ENCODE results near the gene TMEM131L. TPM values are rescaled to one million over a fixed set of nuclear protein-coding genes. Genes with fewer than 3 reads are reported as not detected.
A peak's percentile ranks its signal among the peaks of the same experiment; 100 is the strongest.

TMEM131L gene
- total and polyA plus RNA-seq, 4 experiments from 2014 or later: 20.8 to 65.6 (median 53.2) TPM

GRCh38 chr4:153472122-153473037 is 6.2 kb downstream of the TMEM131L start:
- H3K27me3 Mint-ChIP-seq: no peaks in the 10 kb centered on the region
- Histone ChIP-seq H3K27ac (ENCODE audit: low read depth, low read length) (peak overlapping the region; percentile 76), H3K36me3 (ENCODE audit: insufficient read depth, low read length) (peaks cover 22% of the 10 kb centered on the region), H3K27me3 (ENCODE audit: insufficient read depth, low read length) (no peaks in the 10 kb centered on the region), H3K4me3 (ENCODE audit: low read length in 2 of 2) (peak overlapping the region in 1 of 2 donors; percentile 48), H3K4me1 (ENCODE audit: insufficient read depth, low read length) (peaks cover 64% of the 10 kb centered on the region), H3K9me3 (ENCODE audit: control insufficient read depth in 1 of 2, low read length in 2 of 2) (no peaks in the 10 kb centered on the region)
- DNase-seq: no peak
- peaks cover 0 to 2% (median 0%) of the 10 kb centered on the region in 8 donors for H3K9me3 Mint-ChIP-seq
- H3K4me3 Mint-ChIP-seq: peak overlapping the region; percentile 84 to 99 (median 98)
- peaks cover 60 to 84% (median 68%) of the 10 kb centered on the region in 4 donors for H3K4me1 Mint-ChIP-seq
- POLR2A ChIA-PET (ENCODE audit: partially characterized antibody): interaction anchor here (20.6 kb wide), 1 partner anchor 22 kb away, joined by 546 read pairs; no protein-coding TSS in a partner anchor
- H3K27ac Mint-ChIP-seq: peak overlapping the region; percentile 90 to 100 (median 98)
- CTCF ChIA-PET (ENCODE audit: partially characterized antibody): interaction anchor here (1.3 to 1.6 kb wide), 2 partner anchors 40 to 102 kb away, joined by 4 to 5 read pairs; no protein-coding TSS in a partner anchor
- peaks cover 35 to 62% of the 10 kb centered on the region in 2 donors for H3K36me3 Mint-ChIP-seq
- intact Hi-C loops (cut with micrococcal nuclease): no loop called here

DNA sequence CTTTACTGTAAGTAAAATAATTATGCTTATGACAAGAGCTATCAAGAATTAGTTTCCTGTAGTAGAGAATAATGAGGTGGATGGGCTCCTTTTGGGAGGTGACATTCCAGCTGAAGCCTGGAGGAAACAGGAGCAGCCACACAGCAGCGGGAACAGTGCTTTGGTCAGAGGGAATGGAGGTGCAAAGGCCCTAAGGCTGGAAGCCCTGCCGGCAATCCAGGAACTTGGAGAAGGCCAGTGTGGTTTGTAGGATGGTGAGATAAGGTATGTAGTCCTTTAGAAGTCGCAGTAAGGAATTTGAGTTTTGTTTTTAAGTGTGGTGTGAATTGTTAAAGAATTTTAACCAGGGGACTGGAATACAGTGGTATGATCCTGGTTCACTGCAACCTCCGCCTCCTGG is 8.1 kb downstream of the TMEM131L start:
- Histone ChIP-seq H3K4me1 (ENCODE audit: insufficient read depth, low read length) (peaks cover 79% of the 10 kb centered on the region), H3K4me3 (ENCODE audit: low read length in 2 of 2) (no peak overlapping the region), H3K9me3 (ENCODE audit: control insufficient read depth in 1 of 2, low read length in 2 of 2) (no peaks in the 10 kb centered on the region), H3K27me3 (ENCODE audit: insufficient read depth, low read length) (no peaks in the 10 kb centered on the region), H3K36me3 (ENCODE audit: insufficient read depth, low read length) (peaks cover 27% of the 10 kb centered on the region), H3K27ac (ENCODE audit: low read depth, low read length) (no peak overlapping the region)
- Mint-ChIP-seq H3K27ac (peak overlapping the region; percentile 2 to 100 (median 96)), H3K4me3 (peak overlapping the region in 1 of 8 donors; percentile 13), H3K9me3 (peaks cover 0 to 2% (median 0%) of the 10 kb centered on the region in 8 donors), H3K36me3 (peaks cover 39 to 62% of the 10 kb centered on the region in 2 donors), H3K27me3 (no peaks in the 10 kb centered on the region), H3K4me1 (peaks cover 67 to 89% (median 78%) of the 10 kb centered on the region in 4 donors)
- ChIA-PET CTCF (ENCODE audit: partially characterized antibody) (interaction anchor here (0.8 to 1.6 kb wide), 2 partner anchors 41 to 100 kb away, joined by 5 to 6 read pairs; no protein-coding TSS in a partner anchor), POLR2A (ENCODE audit: partially characterized antibody) (interaction anchor here (1.5 to 20.6 kb wide), 2 partner anchors 9 to 20 kb away, joined by 4 to 546 read pairs; no protein-coding TSS in a partner anchor)
- no peak for DNase-seq
- intact Hi-C loops (cut with micrococcal nuclease): no loop called here

DNA sequence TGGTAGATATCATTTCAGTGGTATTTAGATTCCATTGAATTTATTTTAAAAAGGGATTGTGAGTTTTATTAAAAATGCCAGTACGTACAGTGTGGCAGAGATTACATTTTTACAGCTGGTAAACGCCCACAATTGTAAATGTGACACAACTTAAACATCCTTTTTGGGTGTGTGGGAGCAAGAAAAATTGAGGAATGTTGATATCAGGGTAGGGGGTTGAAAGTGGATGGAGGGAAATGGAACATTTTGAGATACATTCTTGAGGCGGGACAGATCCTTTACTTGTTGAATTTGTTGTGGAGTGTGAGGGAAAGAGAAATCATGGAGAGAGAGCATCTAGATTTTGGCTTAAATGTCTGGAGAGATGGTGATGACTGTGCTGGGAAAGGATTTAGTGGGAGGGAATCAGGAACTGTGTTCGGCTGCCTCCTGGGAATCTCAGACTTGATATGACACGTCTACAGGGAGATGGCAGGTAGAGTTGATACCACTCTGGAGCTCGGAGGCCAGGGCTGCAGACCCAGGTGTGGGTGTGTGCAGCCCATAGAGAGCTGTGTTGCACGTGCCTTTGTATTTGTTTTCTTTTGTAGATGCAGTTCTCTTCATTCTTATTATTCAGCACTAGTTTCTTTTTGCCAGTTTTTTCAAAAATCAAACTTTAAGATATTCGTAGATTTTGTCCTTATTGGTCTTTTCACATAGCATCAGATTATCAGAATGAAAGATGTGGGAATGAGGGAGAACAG is 10.8 kb downstream of the TMEM131L start:
- Histone ChIP-seq H3K27me3 (ENCODE audit: insufficient read depth, low read length) (no peaks in the 10 kb centered on the region), H3K9me3 (ENCODE audit: control insufficient read depth in 1 of 2, low read length in 2 of 2) (no peaks in the 10 kb centered on the region), H3K27ac (ENCODE audit: low read depth, low read length) (no peak overlapping the region), H3K36me3 (ENCODE audit: insufficient read depth, low read length) (peaks cover 32% of the 10 kb centered on the region), H3K4me1 (ENCODE audit: insufficient read depth, low read length) (peaks cover 70% of the 10 kb centered on the region), H3K4me3 (ENCODE audit: low read length in 2 of 2) (no peak overlapping the region)
- Mint-ChIP-seq H3K4me3 (peak overlapping the region in 3 of 8 donors; percentile 8 to 59 (median 29)), H3K27me3 (no peaks in the 10 kb centered on the region), H3K27ac (peak overlapping the region; percentile 22 to 84 (median 65)), H3K36me3 (peaks cover 48 to 64% of the 10 kb centered on the region in 2 donors), H3K4me1 (peaks cover 60 to 82% (median 69%) of the 10 kb centered on the region in 4 donors), H3K9me3 (no peaks in the 10 kb centered on the region)
- intact Hi-C loops (cut with micrococcal nuclease): no loop called here
- ChIA-PET POLR2A (ENCODE audit: partially characterized antibody) (interaction anchor here (20.6 kb wide), 1 partner anchor 17 kb away, joined by 546 read pairs; no protein-coding TSS in a partner anchor), CTCF (ENCODE audit: partially characterized antibody) (interaction anchor here (1.8 to 3.5 kb wide), 3 partner anchors 10 to 97 kb away, joined by 8 to 20 read pairs (median 9); partner anchors contain the start of gene TMEM131L)
- DNase-seq: no peak

GRCh38 chr4:153479101-153479500 is 12.9 kb downstream of the TMEM131L start:
- H3K36me3 ChIP-seq (ENCODE audit: insufficient read depth, low read length): peaks cover 28% of the 10 kb centered on the region
- H3K4me3 ChIP-seq (ENCODE audit: low read length in 2 of 2): no peak overlapping the region
- Mint-ChIP-seq H3K9me3 (no peaks in the 10 kb centered on the region), H3K27me3 (no peaks in the 10 kb centered on the region), H3K36me3 (peaks cover 33 to 59% of the 10 kb centered on the region in 2 donors), H3K4me1 (peaks cover 58 to 79% (median 67%) of the 10 kb centered on the region in 4 donors), H3K27ac (peak overlapping the region; percentile 24 to 83 (median 71)), H3K4me3 (peak overlapping the region in 2 of 8 donors; percentile 45 to 72)
- ChIA-PET CTCF (ENCODE audit: partially characterized antibody) (interaction anchor here (0.6 to 3.5 kb wide), 5 partner anchors 12 to 100 kb away, joined by 3 to 20 read pairs (median 8); partner anchors contain the start of gene TMEM131L), POLR2A (ENCODE audit: partially characterized antibody) (interaction anchor here (1.1 to 20.6 kb wide), 2 partner anchors 13 to 15 kb away, joined by 13 to 546 read pairs; partner anchors contain the start of gene TMEM131L)
- intact Hi-C loops (cut with micrococcal nuclease): no loop called here
- H3K27ac ChIP-seq (ENCODE audit: low read depth, low read length): no peak overlapping the region
- no peaks in the 10 kb centered on the region for H3K27me3 ChIP-seq (ENCODE audit: insufficient read depth, low read length)
- H3K9me3 ChIP-seq (ENCODE audit: control insufficient read depth in 1 of 2, low read length in 2 of 2): no peaks in the 10 kb centered on the region
- H3K4me1 ChIP-seq (ENCODE audit: insufficient read depth, low read length): peaks cover 65% of the 10 kb centered on the region
- no peak for DNase-seq

GRCh38 chr4:153480704-153481103 is 14.5 kb downstream of the TMEM131L start:
- H3K27ac ChIP-seq (ENCODE audit: low read depth, low read length): peak overlapping the region; percentile 10
- CTCF ChIA-PET (ENCODE audit: partially characterized antibody): interaction anchor here (0.8 to 4.1 kb wide), 8 partner anchors 14 to 135 kb away, joined by 3 to 34 read pairs (median 3); partner anchors contain the start of gene TMEM131L
- intact Hi-C loops (cut with micrococcal nuclease): loop anchor here (1.0 kb wide), 1 partner anchor 8 kb away; no protein-coding TSS in a partner anchor
- H3K36me3 ChIP-seq (ENCODE audit: insufficient read depth, low read length): peaks cover 12% of the 10 kb centered on the region
- Mint-ChIP-seq H3K36me3 (peaks cover 21 to 53% of the 10 kb centered on the region in 2 donors), H3K27ac (peak overlapping the region; percentile 58 to 92 (median 85)), H3K27me3 (no peaks in the 10 kb centered on the region), H3K9me3 (no peaks in the 10 kb centered on the region), H3K4me3 (peak overlapping the region in 3 of 8 donors; percentile 36 to 74 (median 68)), H3K4me1 (peaks cover 53 to 74% (median 65%) of the 10 kb centered on the region in 4 donors)
- H3K27me3 ChIP-seq (ENCODE audit: insufficient read depth, low read length): no peaks in the 10 kb centered on the region
- peaks cover 68% of the 10 kb centered on the region for H3K4me1 ChIP-seq (ENCODE audit: insufficient read depth, low read length)
- H3K9me3 ChIP-seq (ENCODE audit: control insufficient read depth in 1 of 2, low read length in 2 of 2): no peaks in the 10 kb centered on the region
- POLR2A ChIA-PET (ENCODE audit: partially characterized antibody): interaction anchor here (0.7 to 20.6 kb wide), 4 partner anchors 11 to 43 kb away, joined by 3 to 546 read pairs (median 6); partner anchors contain the start of gene TMEM131L
- no peak for DNase-seq
- H3K4me3 ChIP-seq (ENCODE audit: low read length in 2 of 2): no peak overlapping the region

DNA sequence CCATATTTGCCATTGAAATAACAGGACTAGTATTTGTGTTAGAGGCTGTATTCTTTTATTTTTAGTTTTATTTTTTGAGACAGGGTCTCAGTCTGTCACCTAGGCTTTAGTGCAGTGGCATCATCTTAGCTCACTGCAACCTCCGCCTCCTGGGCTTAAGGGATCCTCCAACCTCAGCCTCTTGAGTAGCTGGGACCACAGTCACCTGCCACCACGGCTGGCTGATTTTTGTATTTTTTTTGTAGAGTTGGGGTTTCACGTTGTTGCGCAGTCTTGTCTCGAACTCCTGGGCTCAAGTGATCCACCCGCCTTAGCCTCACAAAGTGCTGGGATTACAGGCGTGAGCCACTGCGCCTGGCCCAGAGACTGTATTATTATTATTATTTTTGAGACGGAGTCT is 15.3 kb downstream of the TMEM131L start:
- Mint-ChIP-seq H3K27me3 (no peaks in the 10 kb centered on the region), H3K9me3 (no peaks in the 10 kb centered on the region), H3K4me3 (peak overlapping the region in 2 of 8 donors; percentile 16 to 74), H3K36me3 (peaks cover 21 to 59% of the 10 kb centered on the region in 2 donors), H3K27ac (peak overlapping the region in 4 of 7 donors; percentile 66 to 92 (median 86)), H3K4me1 (peaks cover 61 to 82% (median 72%) of the 10 kb centered on the region in 4 donors)
- intact Hi-C loops (cut with micrococcal nuclease): no loop called here
- no peak for DNase-seq
- peaks cover 10% of the 10 kb centered on the region for H3K36me3 ChIP-seq (ENCODE audit: insufficient read depth, low read length)
- H3K27ac ChIP-seq (ENCODE audit: low read depth, low read length): no peak overlapping the region
- no peaks in the 10 kb centered on the region for H3K27me3 ChIP-seq (ENCODE audit: insufficient read depth, low read length)
- H3K9me3 ChIP-seq (ENCODE audit: control insufficient read depth in 1 of 2, low read length in 2 of 2): no peaks in the 10 kb centered on the region
- H3K4me1 ChIP-seq (ENCODE audit: insufficient read depth, low read length): peaks cover 76% of the 10 kb centered on the region
- ChIA-PET POLR2A (ENCODE audit: partially characterized antibody) (interaction anchor here (1.4 to 20.6 kb wide), 2 partner anchors 13 to 15 kb away, joined by 8 to 546 read pairs; partner anchors contain the start of gene TMEM131L), CTCF (ENCODE audit: partially characterized antibody) (interaction anchor here (0.8 to 4.1 kb wide), 11 partner anchors 15 to 136 kb away, joined by 3 to 34 read pairs (median 3); partner anchors contain the start of gene TMEM131L)
- H3K4me3 ChIP-seq (ENCODE audit: low read length in 2 of 2): no peak overlapping the region

Data from CD4-positive, alpha-beta memory T cell (primary cell).